HL-60 (cell line): ENCODE results near the gene TOMM40.

Experiments used
- DNase-seq, 2 experiments: peaks; one replicate each; pipeline ENCODE4 v3.0.0-alpha.2; 2010 to 2020; ENCODE audit warnings: low read depth in 1 of 2, low spot score in 1 of 2
- H3K27ac ChIP-seq: fragments of 250-450 bp; sonication (Bioruptor Pico); replicated peaks from 2 replicates; pipeline ENCODE4 v1.5.1; 2020; ENCODE audit warnings: mild to moderate bottlenecking, moderate library complexity
- H3K27me3 ChIP-seq: fragments of 250-450 bp; sonication (Bioruptor Pico); 2 replicates; pipeline ENCODE4 v1.5.1; 2021; ENCODE audit warnings: mild to moderate bottlenecking, moderate library complexity; ENCODE audit not compliant: insufficient read depth, poor library complexity, severe bottlenecking
- H3K4me3 ChIP-seq: replicated peaks from 2 replicates; pipeline ENCODE4 v1.5.1; 2011; ENCODE audit warnings: mild to moderate bottlenecking, control low read depth, low read length; ENCODE audit not compliant: insufficient read depth
- CTCF ChIP-seq: IDR thresholded peaks from one replicate; pipeline ENCODE4 v1.5.1; 2011; ENCODE audit warnings: low read length, control low read depth, inconsistent platforms; ENCODE audit not compliant: insufficient read depth
- GABPA ChIP-seq: IDR thresholded peaks from 2 replicates; pipeline ENCODE4 v1.6.1; 2012; ENCODE audit warnings: low read depth
- POLR2AphosphoS5 ChIP-seq: IDR thresholded peaks from 2 replicates; pipeline ENCODE4 v1.6.1; 2012; ENCODE audit warnings: low read depth
- REST ChIP-seq: IDR thresholded peaks from 2 replicates; pipeline ENCODE4 v1.6.1; 2012; ENCODE audit warnings: low read depth; ENCODE audit not compliant: insufficient replicate concordance
- SPI1 ChIP-seq: IDR thresholded peaks from 2 replicates; pipeline ENCODE4 v1.6.1; 2012; ENCODE audit warnings: low read depth, mild to moderate bottlenecking, borderline replicate concordance

The TOMM40 gene

GRCh38 chr19:44875666-44876451 is 15.2 kb upstream of the TOMM40 start:
- DNase-seq = no peak
- TF ChIP-seq SPI1 (no peak), REST (no peak), POLR2AphosphoS5 (no peak), CTCF (no peak), GABPA (no peak)
- H3K4me3 ChIP-seq = no peak overlapping the region
- H3K27me3 ChIP-seq = no peaks in the 10 kb centered on the region
- H3K27ac ChIP-seq = no peak overlapping the region

GRCh38 chr19:44876930-44877535 is 14.0 kb upstream of the TOMM40 start:
- no peaks in the 10 kb centered on the region for H3K27me3 ChIP-seq
- TF ChIP-seq REST (no peak), SPI1 (peak; percentile 75), POLR2AphosphoS5 (peak; percentile 28; the same call in 1 of the 2 replicates)
- peak; percentile 67 to 79 for DNase-seq
- H3K27ac ChIP-seq = peak overlapping the region; percentile 12
- H3K4me3 ChIP-seq = no peak overlapping the region

GRCh38 chr19:44878120-44878865 is 12.8 kb upstream of the TOMM40 start:
- Histone ChIP-seq H3K27ac (no peak overlapping the region), H3K4me3 (no peak overlapping the region)
- no peak for DNase-seq

More at GRCh38 chr19:44878120-44878865, 12.8 kb upstream of the TOMM40 start:
- no peaks in the 10 kb centered on the region for H3K27me3 ChIP-seq
- TF ChIP-seq REST = no peak
- no peak for TF ChIP-seq SPI1
- no peak for TF ChIP-seq CTCF
- TF ChIP-seq POLR2AphosphoS5 = no peak
- no peak for TF ChIP-seq GABPA
